Vagina (tissue), 2 donors: ENCODE data around the gene LRRC37A3. TPM values are rescaled to one million over a fixed set of nuclear protein-coding genes. Genes with fewer than 3 reads are reported as not detected.
"Not testable (repeated sequence)": the region's sequence is repeated elsewhere in the genome, so short reads cannot be mapped to it uniquely, and the experiment has no call there.

Experiments used
- DNase-seq, 2 donors: peaks; one replicate each; pipeline ENCODE4 v3.0.0-alpha.2; 2017; ENCODE audit errors: extremely low spot score in 2 of 2
- H3K27ac ChIP-seq: fragments of 200-600 bp; sonication (generic); one replicate; pipeline ENCODE4 v1.5.1; 2019
- H3K27me3 ChIP-seq: fragments of 200-600 bp; sonication (generic); one replicate; pipeline ENCODE4 v1.5.1; 2019
- H3K36me3 ChIP-seq, 2 donors: fragments of 200-600 bp; sonication (generic); one replicate each; pipeline ENCODE4 v1.5.1; 2017 to 2019
- H3K4me1 ChIP-seq: fragments of 200-600 bp; sonication (generic); one replicate; pipeline ENCODE4 v1.5.1; 2019
- H3K4me3 ChIP-seq, 2 donors: fragments of 200-600 bp; sonication (generic); 1 replicate in 1 of 2; 2 replicates in 1 of 2; pipeline ENCODE4 v1.5.1; 2016 to 2019
- H3K9me3 ChIP-seq: fragments of 200-600 bp; sonication (generic); one replicate; pipeline ENCODE4 v1.5.1; 2019
- CTCF ChIP-seq, 3 experiments: fragments of 450-650 bp in 2 of 3; fragments of 200-600 bp in 1 of 3; sonication (generic) in 1 of 3; IDR thresholded peaks; one replicate each; pipeline ENCODE4 v1.5.1; 2017 to 2019; ENCODE audit warnings: antibody characterized with exemption in 3 of 3, mild to moderate bottlenecking in 2 of 3, moderate library complexity in 2 of 3
- POLR2A ChIP-seq, 2 donors: fragments of 450-650 bp; IDR thresholded peaks; one replicate each; pipeline ENCODE4 v1.6.1; 2017; ENCODE audit warnings: antibody characterized with exemption in 2 of 2, mild to moderate bottlenecking in 2 of 2, moderate library complexity in 2 of 2
- POLR2AphosphoS5 ChIP-seq, 2 donors: sonication (generic); formaldehyde crosslinking; IDR thresholded peaks; one replicate each; pipeline ENCODE4 v1.9.0; 2017; ENCODE audit warnings: antibody characterized with exemption in 2 of 2, mild to moderate bottlenecking in 2 of 2, low read depth in 1 of 2; ENCODE audit not compliant: insufficient read depth in 1 of 2
- intact Hi-C: fragments of 100-400 bp; cut with DNase I; formaldehyde crosslinking; loops from one replicate; pipeline ENCODE4 v1.15.1; 2023
- total RNA-seq: library from RNA; depleted of rRNA; stranded (reverse); fragments of >200 nt; gene quantifications from one replicate; pipeline ENCODE4 v1.2.3, GENCODE V29; 2016

The LRRC37A3 gene
- total RNA-seq, 1 donor from 2014 or later, result 9.8 TPM

- H3K27me3 ChIP-seq, result no peaks in the 10 kb centered on the region
- H3K4me3 ChIP-seq, result no peak overlapping the region
- H3K4me1 ChIP-seq, result no peaks in the 10 kb centered on the region
- no peaks in the 10 kb centered on the region for H3K36me3 ChIP-seq
- no peaks in the 10 kb centered on the region for H3K9me3 ChIP-seq
- intact Hi-C loops, result no loop called here
- DNase-seq, result no peak
- no peak for TF ChIP-seq POLR2AphosphoS5 (IDR thresholded peaks at IDR 0.05; ENCODE audit: insufficient read depth in 1 of 2, low read depth in 1 of 2)
- no peak for TF ChIP-seq POLR2A (IDR thresholded peaks at IDR 0.05)
- TF ChIP-seq CTCF (IDR thresholded peaks at IDR 0.05), result no peak
- no peak overlapping the region for H3K27ac ChIP-seq
Observed at GRCh38 chr17:64940055-64940454, 20.8 kb upstream of the LRRC37A3 start.

- TF ChIP-seq POLR2AphosphoS5 (IDR thresholded peaks at IDR 0.05; ENCODE audit: insufficient read depth in 1 of 2, low read depth in 1 of 2), result no peak
- TF ChIP-seq POLR2A (IDR thresholded peaks at IDR 0.05), result no peak
- peak in 2 of 3 experiments; percentile 16 to 32 for TF ChIP-seq CTCF (IDR thresholded peaks at IDR 0.05)
- DNase-seq, result no peak
- Histone ChIP-seq H3K9me3 (no peaks in the 10 kb centered on the region), H3K27me3 (no peaks in the 10 kb centered on the region), H3K4me1 (no peaks in the 10 kb centered on the region), H3K4me3 (no peak overlapping the region), H3K27ac (no peak overlapping the region), H3K36me3 (no peaks in the 10 kb centered on the region)
- intact Hi-C loops, result loop anchor here (10.0 kb wide), 1 partner anchor 256 kb away; no protein-coding TSS in a partner anchor
Observed at GRCh38 chr17:64938925-64939474, 19.7 kb upstream of the LRRC37A3 start.

GRCh38 chr17:64938290-64938689, 19.0 kb upstream of the LRRC37A3 start:
- H3K4me1 ChIP-seq, result no peaks in the 10 kb centered on the region
- no peak for DNase-seq
- TF ChIP-seq POLR2AphosphoS5 (IDR thresholded peaks at IDR 0.05; ENCODE audit: insufficient read depth in 1 of 2, low read depth in 1 of 2), result no peak
- TF ChIP-seq POLR2A (IDR thresholded peaks at IDR 0.05), result no peak
- TF ChIP-seq CTCF (IDR thresholded peaks at IDR 0.05), result no peak
- no peaks in the 10 kb centered on the region for H3K36me3 ChIP-seq
- H3K27ac ChIP-seq, result no peak overlapping the region
- H3K9me3 ChIP-seq, result no peaks in the 10 kb centered on the region
- no peaks in the 10 kb centered on the region for H3K27me3 ChIP-seq
- no peak overlapping the region for H3K4me3 ChIP-seq
- intact Hi-C loops, result loop anchor here (10.0 kb wide), 1 partner anchor 257 kb away; no protein-coding TSS in a partner anchor

GRCh38 chr17:64936117-64936516, 16.8 kb upstream of the LRRC37A3 start:
- no peak for TF ChIP-seq POLR2AphosphoS5 (IDR thresholded peaks at IDR 0.05; ENCODE audit: insufficient read depth in 1 of 2, low read depth in 1 of 2)
- no peak for TF ChIP-seq CTCF (IDR thresholded peaks at IDR 0.05)
- no peak for TF ChIP-seq POLR2A (IDR thresholded peaks at IDR 0.05)
- no peak for DNase-seq
- Histone ChIP-seq H3K4me3 (no peak overlapping the region), H3K27ac (no peak overlapping the region), H3K9me3 (no peaks in the 10 kb centered on the region), H3K36me3 (no peaks in the 10 kb centered on the region), H3K4me1 (no peaks in the 10 kb centered on the region), H3K27me3 (no peaks in the 10 kb centered on the region)
- intact Hi-C loops, result loop anchor here (10.0 kb wide), 1 partner anchor 259 kb away; no protein-coding TSS in a partner anchor

GRCh38 chr17:64934284-64934778, 15.1 kb upstream of the LRRC37A3 start:
- intact Hi-C loops, result loop anchor here (10.0 kb wide), 1 partner anchor 260 kb away; no protein-coding TSS in a partner anchor
- not testable (repeated sequence) for H3K4me3 ChIP-seq, H3K36me3 ChIP-seq, H3K9me3 ChIP-seq, H3K4me1 ChIP-seq, H3K27me3 ChIP-seq, H3K27ac ChIP-seq, DNase-seq

- not testable (repeated sequence) for H3K9me3 ChIP-seq, H3K27me3 ChIP-seq, DNase-seq, H3K4me3 ChIP-seq, H3K27ac ChIP-seq, H3K4me1 ChIP-seq, H3K36me3 ChIP-seq
- intact Hi-C loops, result loop anchor here (10.0 kb wide), 1 partner anchor 262 kb away; no protein-coding TSS in a partner anchor
Observed at GRCh38 chr17:64932850-64933249, 13.6 kb upstream of the LRRC37A3 start.

- H3K27me3 ChIP-seq, H3K27ac ChIP-seq, H3K9me3 ChIP-seq, H3K36me3 ChIP-seq, DNase-seq, H3K4me1 ChIP-seq, H3K4me3 ChIP-seq: not testable (repeated sequence)
- intact Hi-C loops, result loop anchor here (10.0 kb wide), 1 partner anchor 264 kb away; no protein-coding TSS in a partner anchor
Observed at GRCh38 chr17:64930374-64930773, 11.1 kb upstream of the LRRC37A3 start.

- H3K27me3 ChIP-seq, DNase-seq, H3K36me3 ChIP-seq, H3K9me3 ChIP-seq, H3K27ac ChIP-seq, H3K4me3 ChIP-seq, H3K4me1 ChIP-seq: not testable (repeated sequence)
- intact Hi-C loops, result loop anchor here (10.0 kb wide), 2 partner anchors 265 to 1085 kb away; partner anchors contain the start of gene SMARCD2
Observed at GRCh38 chr17:64929419-64930209, 10.3 kb upstream of the LRRC37A3 start.
